HG02759 (cell line): ENCODE measurements around the gene WNK3.
"Not testable (repeated sequence)": the region's sequence is repeated elsewhere in the genome, so short reads cannot be mapped to it uniquely, and the experiment has no call there.

Experiments used
- ATAC-seq: cut with Tn5 transposase; IDR thresholded peaks from one replicate; pipeline ENCODE4 v1.9.1; 2021; ENCODE audit warnings: mild to moderate bottlenecking, moderate library complexity; ENCODE audit not compliant: unreplicated experiment

Gene WNK3

DNA sequence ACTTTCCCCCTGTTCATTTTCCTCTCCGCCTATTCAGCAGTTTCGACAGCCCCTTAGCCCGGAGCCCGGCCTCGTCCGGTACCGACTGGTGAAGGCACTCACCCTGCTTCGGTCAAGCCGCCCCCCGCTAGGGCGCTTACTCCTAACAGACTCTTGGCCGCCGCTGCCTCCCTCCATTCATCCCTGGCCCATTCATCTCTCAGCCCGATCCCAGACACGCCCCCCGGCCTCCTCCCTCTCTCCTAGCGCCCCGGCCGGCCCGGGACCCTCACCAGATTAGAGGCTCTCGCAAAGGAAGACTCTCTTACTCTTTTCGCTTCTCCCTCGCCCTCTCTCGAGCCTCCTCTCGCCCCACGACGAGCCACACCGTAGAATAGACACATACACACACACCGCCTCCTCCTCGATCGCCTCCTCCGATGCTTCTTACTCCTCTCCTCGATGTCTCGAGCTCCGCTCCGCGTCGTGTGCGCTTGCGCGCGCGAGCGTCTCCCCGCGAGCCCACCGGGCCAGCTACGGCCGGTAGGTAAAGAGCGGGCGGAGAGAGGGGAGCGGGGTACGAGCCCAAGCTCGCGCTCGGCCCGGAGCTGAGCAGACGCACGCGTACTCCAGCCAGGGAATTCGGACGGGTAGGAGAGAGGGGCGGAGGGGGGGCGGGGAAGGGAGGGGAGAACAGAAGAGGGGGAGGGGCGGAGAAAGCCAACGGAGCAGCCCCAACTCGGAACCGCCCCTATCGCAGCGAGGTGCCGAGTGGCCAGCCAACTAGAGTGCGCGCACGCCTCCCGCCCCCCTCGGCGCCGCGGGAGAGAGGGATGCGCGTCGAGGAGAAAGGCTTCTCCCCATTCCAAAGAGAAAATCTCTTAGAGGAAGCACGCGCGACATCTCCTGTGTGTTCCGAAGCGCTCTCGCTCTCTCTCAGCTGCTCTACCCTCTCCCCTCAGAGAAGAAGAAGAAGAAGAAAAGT lies at the start of gene WNK3:
TSS of gene WNK3 (minus strand) at position 633 of the 964 bp plus-strand sequence.
- no peak for ATAC-seq

DNA sequence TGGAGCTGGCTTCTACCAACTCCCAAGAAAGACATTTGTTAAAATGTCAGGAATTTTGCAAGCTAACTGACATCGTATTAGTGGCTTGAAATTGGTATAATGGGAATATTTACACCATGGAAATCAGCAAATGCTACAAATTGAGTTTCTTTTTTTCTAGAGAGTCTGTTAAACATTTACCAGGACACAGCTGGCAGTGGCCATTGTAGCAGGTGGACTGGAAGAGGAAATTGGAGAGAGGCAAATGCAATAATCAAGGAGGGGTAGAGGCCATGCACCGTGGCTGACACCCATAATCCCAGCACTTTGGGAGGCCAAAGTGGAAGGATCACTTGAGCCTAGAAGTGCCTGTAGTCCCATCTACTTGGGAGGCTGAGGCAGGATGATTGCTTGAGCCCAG lies 49.4 kb upstream of the WNK3 start:
- no peak for ATAC-seq

DNA sequence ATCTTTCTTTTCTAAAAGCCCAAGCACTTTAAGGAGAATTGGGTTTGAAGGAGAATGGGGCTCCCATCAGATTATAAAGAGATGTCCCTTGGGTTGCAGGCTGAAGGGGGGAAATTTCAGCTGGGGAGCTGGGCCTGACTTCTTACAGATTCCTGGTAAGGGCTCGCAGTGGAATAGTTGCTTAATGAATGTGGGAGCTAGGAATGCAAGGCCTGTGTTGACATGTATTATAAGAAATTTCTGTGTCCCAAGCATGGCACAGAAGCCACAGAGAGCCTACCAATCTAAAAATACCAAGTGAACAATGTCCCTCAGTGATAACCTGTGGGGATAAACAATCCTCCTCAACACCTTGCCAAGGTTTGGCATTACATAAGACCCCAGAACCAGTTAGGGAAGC lies 39.3 kb upstream of the WNK3 start:
- ATAC-seq, result no peak

DNA sequence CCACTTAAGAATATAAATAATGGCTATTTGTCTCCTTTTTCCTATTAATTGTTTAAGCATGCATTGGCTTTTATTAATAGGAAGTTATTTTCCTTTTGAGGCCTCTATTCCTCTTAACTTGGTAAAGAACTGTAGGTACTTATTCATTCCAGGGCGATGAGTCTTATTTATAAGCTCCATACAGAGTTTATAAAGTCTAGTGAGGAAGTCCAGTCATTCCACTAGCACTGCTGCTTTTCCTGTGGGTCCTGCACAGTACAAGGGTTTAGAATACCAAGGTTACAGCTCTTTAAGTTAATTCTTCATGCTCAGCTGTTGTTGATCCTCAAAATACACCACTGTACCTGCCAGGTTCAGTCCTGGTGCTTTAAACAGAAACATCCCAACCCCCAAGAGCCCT lies 28.5 kb upstream of the WNK3 start:
- ATAC-seq, result no peak

DNA sequence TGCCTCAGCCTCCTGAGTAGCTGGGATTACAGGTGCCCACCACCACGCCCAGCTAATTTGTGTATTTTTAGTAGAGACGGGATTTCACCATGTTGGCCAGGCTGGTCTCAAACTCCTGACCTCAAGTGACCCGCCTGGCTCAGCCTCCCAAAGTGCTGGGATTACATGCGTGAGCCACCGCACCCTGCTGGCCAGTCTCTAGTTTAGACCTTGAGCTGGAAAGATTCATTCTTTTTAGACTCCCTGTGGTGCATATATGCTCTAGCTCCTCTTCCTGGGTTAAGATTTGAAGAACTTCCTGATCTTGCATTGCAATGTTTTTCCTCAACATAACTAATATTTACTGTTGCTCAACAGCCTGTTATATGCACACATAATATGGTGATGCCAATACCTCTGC lies 26.8 kb upstream of the WNK3 start:
- not testable (repeated sequence) for ATAC-seq

DNA sequence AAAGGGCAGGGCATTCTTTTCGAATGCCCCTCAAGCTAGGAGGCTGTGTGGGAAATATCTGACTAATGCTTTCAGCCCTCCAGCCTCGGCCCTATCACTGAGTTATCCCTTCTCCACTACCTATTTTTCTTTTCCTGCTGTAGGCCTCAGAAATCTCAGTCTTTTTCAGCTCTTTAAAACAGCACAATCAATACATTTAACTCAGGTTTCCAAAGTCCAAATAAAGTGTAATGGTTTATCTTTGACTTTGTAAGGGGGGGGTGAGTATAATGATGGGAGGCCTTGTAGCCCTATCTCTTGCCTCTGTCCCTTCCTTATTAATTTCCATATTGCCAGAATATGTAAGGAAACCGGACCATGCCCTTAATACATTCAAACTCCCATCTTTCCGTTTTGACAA lies 1.6 kb upstream of the WNK3 start:
- no peak for ATAC-seq

DNA sequence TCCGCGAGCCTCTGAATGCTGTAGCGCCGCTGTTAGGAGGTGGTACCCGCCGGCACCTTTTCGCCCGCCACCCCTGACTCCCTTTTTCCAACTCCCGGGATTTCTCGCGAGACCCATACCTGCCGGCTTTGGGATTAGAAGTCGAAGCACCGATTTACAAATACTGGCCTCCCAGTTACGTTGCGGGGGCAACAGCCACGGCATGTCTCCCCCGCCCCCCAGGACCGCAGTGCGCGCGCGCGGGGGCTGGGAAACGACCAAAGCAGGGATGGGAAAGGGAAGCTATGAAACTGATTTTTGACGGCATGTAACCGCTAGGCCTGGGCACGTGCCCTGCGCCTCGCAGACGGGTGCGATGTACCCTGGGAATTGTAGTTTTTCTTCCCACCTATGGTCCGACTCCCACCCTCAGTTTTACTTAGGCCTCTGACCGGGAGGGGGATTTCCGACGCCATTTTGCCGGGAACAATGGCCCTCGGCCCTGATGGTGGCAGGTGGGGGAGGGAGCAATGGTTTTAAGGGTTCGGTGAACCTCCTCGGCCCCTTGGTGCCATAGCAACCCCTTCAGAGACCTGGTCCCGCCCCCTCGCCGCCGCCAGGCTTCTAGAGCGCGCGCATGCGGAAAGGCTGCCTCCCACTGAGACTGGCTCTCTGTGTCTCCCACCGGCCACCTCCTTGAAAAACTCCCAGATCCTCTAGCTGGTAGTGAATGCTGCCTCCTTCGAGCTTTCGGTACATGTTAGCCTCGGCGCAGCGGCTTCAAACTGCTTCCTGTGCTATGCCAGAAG lies 772 bp upstream of the WNK3 start:
- peak; percentile 87 for ATAC-seq

DNA sequence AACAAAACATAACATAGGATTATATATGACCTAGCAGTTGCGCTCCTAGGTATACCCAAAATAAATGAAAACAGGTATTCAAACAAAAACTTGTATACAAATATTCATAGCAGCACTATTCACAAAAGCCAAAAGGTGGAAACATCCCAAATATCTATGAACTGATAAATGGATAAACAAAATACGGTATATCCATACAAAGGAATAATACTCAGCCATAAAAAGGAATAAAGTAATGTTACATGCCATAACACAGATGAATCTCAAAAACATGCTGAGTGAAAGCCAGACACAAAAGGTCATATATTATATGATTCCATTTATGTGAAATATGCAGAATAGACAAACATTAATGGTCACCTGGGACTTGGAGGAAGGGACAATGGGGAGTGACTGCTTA lies 5.2 kb downstream of the WNK3 start:
- no peak for ATAC-seq

DNA sequence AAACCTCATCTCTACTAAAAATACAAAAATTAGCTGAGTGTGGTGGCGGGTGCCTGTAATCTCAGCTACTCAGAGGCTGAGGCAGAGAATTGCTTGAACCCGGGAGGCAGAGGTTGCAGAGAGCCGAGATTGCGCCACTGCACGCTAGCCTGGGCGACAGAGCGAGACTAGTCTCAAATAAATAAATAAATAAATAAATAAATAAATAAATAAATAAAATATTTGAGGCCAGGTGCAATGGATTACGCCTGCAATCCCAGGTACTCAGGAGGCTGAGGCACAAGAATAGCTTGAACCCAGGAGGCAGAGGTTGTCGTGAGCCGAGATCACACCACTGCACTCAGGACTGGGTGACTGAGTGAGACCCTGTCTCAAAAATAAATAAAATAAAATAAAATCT lies 20.5 kb downstream of the WNK3 start:
- not testable (repeated sequence) for ATAC-seq

DNA sequence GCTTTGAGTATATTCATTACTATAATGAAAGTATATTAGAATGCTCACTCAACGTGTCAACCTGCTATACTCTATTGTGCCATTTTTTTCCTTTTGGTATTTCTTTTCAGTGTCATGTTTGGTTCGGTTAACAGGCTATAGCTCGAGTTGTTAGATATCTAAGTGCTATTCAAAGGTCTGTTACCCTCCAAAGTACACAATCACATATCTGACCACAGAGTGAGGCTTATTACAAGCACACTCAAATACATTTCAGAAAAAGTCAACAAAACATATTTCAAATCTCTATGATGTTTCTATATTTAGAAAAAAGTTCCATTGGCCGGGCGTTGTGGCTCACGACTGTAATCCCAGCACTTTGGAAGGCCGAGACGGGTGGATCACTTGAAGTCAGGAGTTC lies 32.8 kb downstream of the WNK3 start:
- ATAC-seq, result no peak

DNA sequence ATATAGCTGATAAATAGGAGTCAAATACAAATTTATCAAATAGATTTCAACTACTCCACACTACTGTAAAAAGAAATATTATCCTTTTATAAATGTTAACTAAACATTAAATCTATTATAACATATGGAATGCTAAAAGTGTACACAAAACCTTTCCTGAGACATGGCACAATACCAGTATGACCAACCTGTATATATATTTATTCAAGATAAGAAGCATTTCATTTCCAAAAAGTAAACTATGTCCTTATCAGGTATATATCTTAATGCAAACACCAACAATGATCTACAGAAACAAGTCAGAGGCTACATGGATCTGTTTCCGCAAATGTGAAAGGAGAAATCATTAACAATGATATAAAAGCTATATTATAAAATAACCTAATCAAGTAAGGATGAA lies 37.8 kb downstream of the WNK3 start:
- no peak for ATAC-seq

DNA sequence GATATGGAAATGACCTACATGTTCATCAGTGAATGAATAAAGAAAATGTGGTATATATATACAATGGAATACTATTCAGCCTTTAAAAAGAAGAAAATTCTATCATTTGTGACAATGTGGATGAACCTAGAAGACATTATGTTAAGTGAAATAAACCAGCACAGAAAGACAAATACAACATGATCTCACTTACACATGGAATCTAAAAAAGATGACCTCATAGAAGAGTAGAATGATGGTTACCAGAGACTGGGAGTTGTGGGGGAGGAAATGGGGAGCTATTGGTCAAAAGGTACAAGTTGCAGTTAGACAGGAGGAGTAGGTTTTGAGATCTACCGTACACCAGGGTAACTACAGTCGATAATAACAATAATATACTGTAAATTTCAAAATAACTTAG lies 51.5 kb downstream of the WNK3 start:
- no peak for ATAC-seq

DNA sequence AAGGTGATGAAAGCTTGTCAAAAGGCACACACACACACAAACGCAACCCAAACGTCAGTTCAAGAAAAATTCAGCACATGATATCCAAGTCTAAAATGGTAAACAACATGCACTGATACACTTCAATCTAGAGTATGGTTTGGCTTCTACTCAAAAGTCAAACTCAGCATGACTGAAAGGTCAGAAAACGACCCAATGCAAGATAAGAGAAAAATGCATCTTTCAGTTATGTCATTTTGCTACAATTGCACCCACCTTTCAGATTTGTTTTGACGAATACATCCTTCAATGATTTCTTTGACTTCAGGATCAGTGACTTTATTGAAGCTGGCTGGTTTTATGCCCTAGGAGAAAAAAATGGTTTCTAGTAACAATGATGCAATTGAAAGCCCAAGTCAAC lies 56.3 kb downstream of the WNK3 start:
- no peak for ATAC-seq

DNA sequence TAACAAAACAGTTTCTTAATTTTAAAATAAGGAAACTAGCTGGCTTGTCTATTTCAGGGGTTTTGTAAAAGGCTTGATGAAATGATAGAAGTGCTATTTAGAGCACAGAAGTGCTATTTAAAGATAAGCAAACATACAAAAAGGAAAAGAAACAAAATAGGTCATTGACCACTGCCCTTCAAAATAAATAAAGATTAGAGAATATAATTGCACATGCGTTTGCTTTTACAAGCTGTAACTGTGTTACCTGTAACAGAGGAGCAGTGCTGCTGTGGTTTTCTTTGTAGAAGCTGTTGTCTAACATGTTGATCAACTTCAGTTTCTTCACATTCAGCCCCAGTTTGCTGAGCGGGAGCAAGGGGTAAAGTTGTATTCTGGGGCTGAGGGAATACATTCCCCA lies 63.5 kb downstream of the WNK3 start:
- ATAC-seq, result no peak

DNA sequence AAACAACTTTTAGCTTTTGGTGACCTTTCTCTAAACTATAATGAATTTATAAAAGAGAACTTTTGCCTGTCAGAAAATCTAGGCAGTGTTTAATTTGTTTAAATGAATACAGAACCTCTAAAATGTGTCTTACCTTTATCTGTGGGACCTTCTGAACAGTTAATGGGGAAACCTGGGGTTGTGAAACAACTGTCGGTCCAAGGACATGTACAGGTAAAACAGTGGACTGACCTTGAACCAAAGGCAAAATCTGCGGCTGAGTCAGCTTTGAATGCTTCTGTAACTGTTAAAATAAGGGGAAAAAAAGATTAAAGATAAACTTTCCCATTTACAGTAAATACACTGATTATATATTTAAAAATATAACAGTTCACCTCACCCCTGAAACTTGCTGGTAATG lies 65.1 kb downstream of the WNK3 start:
- ATAC-seq, result no peak

DNA sequence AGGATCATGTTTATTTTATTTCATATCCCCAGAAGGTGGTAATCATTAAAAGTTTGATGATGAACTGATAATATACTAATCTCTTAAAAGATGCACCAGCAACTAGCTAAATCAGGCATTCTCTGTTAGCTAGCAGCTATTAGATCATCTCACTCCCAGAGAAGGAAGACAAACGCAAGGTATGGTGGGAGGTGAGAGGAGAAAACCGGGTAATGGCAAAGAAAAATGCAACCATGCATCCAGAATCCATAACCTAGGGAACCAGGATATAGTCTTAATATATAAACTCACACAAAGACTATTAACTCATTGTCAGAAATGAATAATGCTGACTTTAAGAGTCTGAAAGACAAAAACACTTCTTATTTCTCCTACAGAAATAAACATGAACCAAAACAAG lies 66.1 kb downstream of the WNK3 start:
- no peak for ATAC-seq

DNA sequence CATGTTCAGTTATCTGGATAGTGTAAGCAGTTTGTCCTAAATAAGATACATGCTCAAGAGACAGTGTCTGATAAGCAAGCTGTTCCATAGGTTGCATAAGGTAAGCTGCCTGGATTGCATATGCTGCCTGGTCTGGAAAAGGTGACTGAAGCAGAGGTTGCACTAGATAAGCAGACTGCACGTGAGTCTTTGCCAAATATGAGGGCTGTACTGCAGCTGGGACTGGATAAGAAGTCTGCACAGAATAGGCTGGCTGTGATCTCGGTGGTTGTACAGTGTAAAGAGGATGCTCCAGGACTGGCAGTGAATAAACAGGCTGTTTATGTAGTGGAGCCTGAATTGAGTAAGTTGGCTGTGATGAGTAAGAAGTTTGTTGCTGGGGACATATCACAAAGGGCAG lies 68.9 kb downstream of the WNK3 start:
- ATAC-seq, result no peak

DNA sequence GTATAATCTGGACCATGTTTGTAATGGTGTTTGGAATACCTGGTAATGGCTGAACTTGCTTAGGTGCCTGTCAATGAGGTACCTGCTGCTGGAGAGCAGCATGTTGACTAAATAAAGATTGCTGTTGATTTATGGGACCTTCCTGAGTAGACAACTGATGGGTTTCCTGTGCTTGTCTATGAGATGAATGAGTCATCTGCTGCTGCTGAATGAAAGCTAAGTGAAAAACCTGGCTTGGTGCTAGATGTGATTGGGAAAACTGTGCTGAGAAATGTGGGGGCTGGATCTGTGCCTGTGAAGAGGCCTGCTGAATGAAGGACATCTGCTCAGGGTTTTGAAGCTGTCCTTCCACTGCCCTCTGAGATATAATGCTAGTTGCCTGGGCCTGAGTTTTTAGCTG lies 69.6 kb downstream of the WNK3 start:
- ATAC-seq, result no peak

DNA sequence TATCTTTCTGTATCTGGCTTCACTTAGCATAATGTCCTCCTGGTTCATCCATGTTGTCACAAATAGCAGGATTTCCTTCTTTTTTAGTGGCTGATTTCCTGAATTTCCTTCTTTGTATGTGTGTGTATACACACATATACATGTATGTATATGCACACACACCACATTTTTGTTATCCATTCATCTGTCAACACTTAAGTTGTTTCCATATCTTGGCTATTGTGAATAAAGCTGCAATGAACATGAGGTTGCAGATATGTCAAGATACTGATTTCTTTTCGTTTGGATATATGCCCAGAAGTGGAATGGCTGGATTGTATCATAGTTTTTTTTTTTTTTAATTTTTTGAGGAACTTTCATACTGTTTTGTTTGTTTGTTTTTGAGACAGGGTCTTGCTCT lies 76.2 kb downstream of the WNK3 start:
- ATAC-seq, result no peak

DNA sequence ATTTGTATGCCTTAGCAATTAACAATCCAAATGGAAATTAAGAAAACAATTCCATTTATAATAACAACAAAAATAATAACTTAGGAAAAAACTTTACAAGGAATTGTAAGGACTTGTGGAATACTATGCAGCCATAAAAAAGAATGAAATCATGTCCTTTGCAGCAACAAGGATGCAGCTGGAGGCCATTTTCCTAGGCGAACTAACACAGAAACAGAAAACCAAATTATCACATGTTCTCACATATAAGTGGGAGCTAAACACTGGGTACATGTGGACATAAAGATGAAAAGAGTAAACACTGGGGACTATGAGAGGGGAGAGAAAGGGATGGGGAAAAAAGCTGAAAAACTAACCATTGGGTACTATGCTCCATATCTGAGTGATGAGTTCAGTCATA lies 77.4 kb downstream of the WNK3 start:
- no peak for ATAC-seq

DNA sequence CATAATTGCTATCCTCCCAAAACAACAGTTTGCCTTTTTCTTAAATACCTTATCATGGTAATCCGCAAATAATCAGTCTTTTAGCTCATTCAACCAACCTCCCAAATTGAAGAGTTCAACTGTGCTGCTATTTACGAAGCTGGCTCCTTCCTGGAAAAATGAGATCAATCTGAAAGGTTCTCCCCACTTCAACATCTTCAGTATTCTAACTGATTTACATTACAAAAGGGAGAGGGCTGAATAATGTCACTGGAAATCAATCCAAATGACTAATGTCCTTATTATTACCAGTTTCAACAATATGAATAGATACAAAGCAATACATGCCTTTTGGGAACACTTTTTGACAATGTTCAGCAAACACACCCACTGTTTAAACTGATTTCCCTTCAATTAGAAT lies 86.2 kb downstream of the WNK3 start:
- no peak for ATAC-seq

DNA sequence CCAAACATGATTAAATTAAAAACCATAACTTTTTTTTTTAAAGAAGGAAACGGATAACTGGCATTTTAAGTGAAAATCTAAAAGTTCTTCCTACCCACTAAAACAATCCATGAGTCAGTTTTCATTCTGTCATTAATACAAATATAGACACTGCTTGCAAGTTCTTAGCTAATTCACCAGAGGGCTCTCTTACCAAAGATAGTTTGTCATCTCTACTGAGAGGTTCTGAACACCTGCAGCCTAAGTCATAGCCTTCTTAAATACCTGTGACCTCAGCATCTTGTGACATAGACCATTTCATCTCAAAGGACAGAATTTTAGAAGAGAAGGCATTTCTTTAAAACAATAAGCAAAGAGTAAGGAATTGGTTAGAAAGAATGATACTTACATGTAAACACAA lies 109.5 kb downstream of the WNK3 start:
- no peak for ATAC-seq
